ENCODE data around the gene IL1B. TPM values are rescaled to one million over a fixed set of nuclear protein-coding genes. Genes with fewer than 3 reads are reported as not detected.

The IL1B gene
- total and polyA plus RNA-seq, 4 donors, result 0.25 to 3.1 (median 0.76) TPM

DNA sequence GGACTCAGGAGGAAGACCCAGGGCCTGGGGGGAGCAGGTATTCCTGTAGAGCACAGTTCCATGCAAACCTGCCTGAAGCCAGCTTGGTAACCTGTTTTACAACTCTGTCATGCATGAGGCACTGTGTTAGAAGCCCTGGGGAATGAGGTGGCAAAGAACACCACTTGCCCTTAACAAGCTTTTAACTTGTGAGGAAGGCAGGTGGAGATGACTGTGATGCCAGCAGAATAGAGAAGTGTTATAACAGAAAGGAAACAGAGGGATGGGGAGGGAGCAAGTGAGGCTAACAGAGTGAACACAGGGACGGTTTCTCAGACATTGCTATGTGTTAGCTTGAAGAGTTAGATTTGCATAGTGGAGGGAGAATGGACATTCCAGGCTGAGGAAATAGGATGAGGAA lies 40.8 kb downstream of the IL1B start:
- TF ChIP-seq, protein P1, sequence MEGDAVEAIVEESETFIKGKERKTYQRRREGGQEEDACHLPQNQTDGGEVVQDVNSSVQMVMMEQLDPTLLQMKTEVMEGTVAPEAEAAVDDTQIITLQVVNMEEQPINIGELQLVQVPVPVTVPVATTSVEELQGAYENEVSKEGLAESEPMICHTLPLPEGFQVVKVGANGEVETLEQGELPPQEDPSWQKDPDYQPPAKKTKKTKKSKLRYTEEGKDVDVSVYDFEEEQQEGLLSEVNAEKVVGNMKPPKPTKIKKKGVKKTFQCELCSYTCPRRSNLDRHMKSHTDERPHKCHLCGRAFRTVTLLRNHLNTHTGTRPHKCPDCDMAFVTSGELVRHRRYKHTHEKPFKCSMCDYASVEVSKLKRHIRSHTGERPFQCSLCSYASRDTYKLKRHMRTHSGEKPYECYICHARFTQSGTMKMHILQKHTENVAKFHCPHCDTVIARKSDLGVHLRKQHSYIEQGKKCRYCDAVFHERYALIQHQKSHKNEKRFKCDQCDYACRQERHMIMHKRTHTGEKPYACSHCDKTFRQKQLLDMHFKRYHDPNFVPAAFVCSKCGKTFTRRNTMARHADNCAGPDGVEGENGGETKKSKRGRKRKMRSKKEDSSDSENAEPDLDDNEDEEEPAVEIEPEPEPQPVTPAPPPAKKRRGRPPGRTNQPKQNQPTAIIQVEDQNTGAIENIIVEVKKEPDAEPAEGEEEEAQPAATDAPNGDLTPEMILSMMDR (IDR thresholded peaks at IDR 0.05; ENCODE audit: low read depth, low read length, missing input control), result no peak
- no peak for TF ChIP-seq RXRA (IDR thresholded peaks at IDR 0.05)
- TF ChIP-seq, protein P2, sequence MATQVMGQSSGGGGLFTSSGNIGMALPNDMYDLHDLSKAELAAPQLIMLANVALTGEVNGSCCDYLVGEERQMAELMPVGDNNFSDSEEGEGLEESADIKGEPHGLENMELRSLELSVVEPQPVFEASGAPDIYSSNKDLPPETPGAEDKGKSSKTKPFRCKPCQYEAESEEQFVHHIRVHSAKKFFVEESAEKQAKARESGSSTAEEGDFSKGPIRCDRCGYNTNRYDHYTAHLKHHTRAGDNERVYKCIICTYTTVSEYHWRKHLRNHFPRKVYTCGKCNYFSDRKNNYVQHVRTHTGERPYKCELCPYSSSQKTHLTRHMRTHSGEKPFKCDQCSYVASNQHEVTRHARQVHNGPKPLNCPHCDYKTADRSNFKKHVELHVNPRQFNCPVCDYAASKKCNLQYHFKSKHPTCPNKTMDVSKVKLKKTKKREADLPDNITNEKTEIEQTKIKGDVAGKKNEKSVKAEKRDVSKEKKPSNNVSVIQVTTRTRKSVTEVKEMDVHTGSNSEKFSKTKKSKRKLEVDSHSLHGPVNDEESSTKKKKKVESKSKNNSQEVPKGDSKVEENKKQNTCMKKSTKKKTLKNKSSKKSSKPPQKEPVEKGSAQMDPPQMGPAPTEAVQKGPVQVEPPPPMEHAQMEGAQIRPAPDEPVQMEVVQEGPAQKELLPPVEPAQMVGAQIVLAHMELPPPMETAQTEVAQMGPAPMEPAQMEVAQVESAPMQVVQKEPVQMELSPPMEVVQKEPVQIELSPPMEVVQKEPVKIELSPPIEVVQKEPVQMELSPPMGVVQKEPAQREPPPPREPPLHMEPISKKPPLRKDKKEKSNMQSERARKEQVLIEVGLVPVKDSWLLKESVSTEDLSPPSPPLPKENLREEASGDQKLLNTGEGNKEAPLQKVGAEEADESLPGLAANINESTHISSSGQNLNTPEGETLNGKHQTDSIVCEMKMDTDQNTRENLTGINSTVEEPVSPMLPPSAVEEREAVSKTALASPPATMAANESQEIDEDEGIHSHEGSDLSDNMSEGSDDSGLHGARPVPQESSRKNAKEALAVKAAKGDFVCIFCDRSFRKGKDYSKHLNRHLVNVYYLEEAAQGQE (IDR thresholded peaks at IDR 0.05), result no peak
- Histone ChIP-seq H3K9me3 (ENCODE audit: control insufficient read depth in 4 of 4, low read length in 3 of 4) (no peaks in the 10 kb centered on the region), H3K9ac (ENCODE audit: low read depth in 1 of 2, low read length in 2 of 2) (no peak overlapping the region), H3K36me3 (ENCODE audit: control insufficient read depth in 4 of 4, insufficient read depth in 3 of 4, low read depth in 1 of 4, low read length in 3 of 4) (no peaks in the 10 kb centered on the region), H3K27me3 (ENCODE audit: control insufficient read depth in 4 of 4, insufficient read depth in 4 of 4, low read length in 3 of 4) (no peaks in the 10 kb centered on the region), H3K27ac (ENCODE audit: low read depth in 1 of 2, low read length in 2 of 2) (no peak overlapping the region), H3K4me1 (ENCODE audit: control insufficient read depth in 4 of 4, insufficient read depth in 4 of 4, low read length in 3 of 4) (peaks cover 0 to 2% (median 0%) of the 10 kb centered on the region in 4 donors), H3K4me3 (ENCODE audit: low read depth in 1 of 3, low read length in 3 of 3) (no peak overlapping the region)
- WGBS, result 85% methylated on average over 1 of the region's 1 CpG
- no peak for DNase-seq (ENCODE audit: low spot score)

DNA sequence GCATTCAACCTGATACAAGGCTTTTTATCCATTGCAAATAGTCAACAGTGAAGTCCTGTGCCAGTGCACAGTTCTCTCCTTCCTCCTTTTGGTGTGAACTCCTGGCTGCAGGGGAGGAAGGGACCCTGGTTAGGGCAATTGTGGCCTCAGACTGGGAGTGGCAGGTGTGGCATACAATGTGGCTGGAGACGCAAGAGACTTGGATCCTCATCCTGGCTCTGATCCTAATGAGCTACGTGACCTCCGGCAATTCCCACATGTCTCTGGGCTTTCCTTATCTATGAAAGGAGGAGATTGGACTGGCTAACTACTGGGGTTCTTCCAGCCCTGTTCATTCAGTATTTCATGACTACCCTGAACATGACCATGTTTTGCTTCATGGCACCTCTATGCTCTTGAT lies 41.7 kb downstream of the IL1B start:
- Histone ChIP-seq H3K4me3 (ENCODE audit: low read depth in 1 of 3, low read length in 3 of 3) (no peak overlapping the region), H3K9me3 (ENCODE audit: control insufficient read depth in 4 of 4, low read length in 3 of 4) (no peaks in the 10 kb centered on the region), H3K27me3 (ENCODE audit: control insufficient read depth in 4 of 4, insufficient read depth in 4 of 4, low read length in 3 of 4) (no peaks in the 10 kb centered on the region), H3K36me3 (ENCODE audit: control insufficient read depth in 4 of 4, insufficient read depth in 3 of 4, low read depth in 1 of 4, low read length in 3 of 4) (no peaks in the 10 kb centered on the region), H3K9ac (ENCODE audit: low read depth in 1 of 2, low read length in 2 of 2) (no peak overlapping the region), H3K27ac (ENCODE audit: low read depth in 1 of 2, low read length in 2 of 2) (no peak overlapping the region), H3K4me1 (ENCODE audit: control insufficient read depth in 4 of 4, insufficient read depth in 4 of 4, low read length in 3 of 4) (peaks cover 0 to 2% (median 0%) of the 10 kb centered on the region in 4 donors)
- TF ChIP-seq, protein P2 (IDR thresholded peaks at IDR 0.05), result no peak
- TF ChIP-seq GABPA (IDR thresholded peaks at IDR 0.05 in 1 of 2, conservative IDR thresholded peaks at IDR 0.05 in 1 of 2) (no peak), HNF4A (conservative IDR thresholded peaks at IDR 0.05) (no peak), RXRA (IDR thresholded peaks at IDR 0.05) (no peak), YY1 (IDR thresholded peaks at IDR 0.05) (no peak), RAD21 (IDR thresholded peaks at IDR 0.05) (no peak), TAF1 (conservative IDR thresholded peaks at IDR 0.05) (no peak), JUND (IDR thresholded peaks at IDR 0.05) (no peak)
- TF ChIP-seq, protein P3, sequence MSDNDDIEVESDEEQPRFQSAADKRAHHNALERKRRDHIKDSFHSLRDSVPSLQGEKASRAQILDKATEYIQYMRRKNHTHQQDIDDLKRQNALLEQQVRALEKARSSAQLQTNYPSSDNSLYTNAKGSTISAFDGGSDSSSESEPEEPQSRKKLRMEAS (IDR thresholded peaks at IDR 0.05), result no peak
- WGBS, result 77% methylated on average over 3 of the region's 3 CpGs
- no peak for DNase-seq (ENCODE audit: low spot score)
